CD4-positive, CD25-positive, alpha-beta regulatory T cell (primary cell): ENCODE measurements around the gene TSPAN16. TPM values are rescaled to one million over a fixed set of nuclear protein-coding genes. Genes with fewer than 3 reads are reported as not detected.

Experiments used
- ATAC-seq, 2 donors: fragments of 150-1000 bp; cut with Tn5 transposase; one replicate each; pipeline ENCODE4 v1.10.0; 2021; ENCODE audit warnings: low read depth in 2 of 2, moderate number of reproducible peaks in 2 of 2, moderate library complexity in 1 of 2
- DNase-seq, 3 donors: peaks; one replicate each; pipeline versions ENCODE4 v3.0.0 to v3.0.0-alpha.2; 2012 to 2022; ENCODE audit warnings: mixed read lengths in 1 of 3
- H3K27ac ChIP-seq: one replicate; pipeline ENCODE4 v1.7.0; 2013; ENCODE audit warnings: mild to moderate bottlenecking, low read length; ENCODE audit not compliant: insufficient read depth, poor library complexity, severe bottlenecking
- H3K27me3 ChIP-seq: one replicate; pipeline ENCODE4 v1.7.0; 2013; ENCODE audit warnings: low read length; ENCODE audit not compliant: control insufficient read depth, insufficient read depth
- H3K36me3 ChIP-seq: one replicate; pipeline ENCODE4 v1.7.0; 2013; ENCODE audit warnings: mild to moderate bottlenecking, low read length, moderate library complexity; ENCODE audit not compliant: control insufficient read depth, insufficient read depth
- H3K4me1 ChIP-seq: 2 replicates; pipeline ENCODE4 v1.7.0; 2013; ENCODE audit warnings: mild to moderate bottlenecking, low read length; ENCODE audit not compliant: insufficient read depth, control insufficient read depth, poor library complexity, severe bottlenecking
- H3K4me3 ChIP-seq: one replicate; pipeline ENCODE4 v1.7.0; 2013; ENCODE audit warnings: low read depth, mild to moderate bottlenecking, low read length, moderate library complexity
- H3K9me3 ChIP-seq, 2 experiments: 1 replicate in 1 of 2; 2 replicates in 1 of 2; pipeline ENCODE4 v1.7.0; 2013; ENCODE audit warnings: low read length in 2 of 2, mild to moderate bottlenecking in 1 of 2, moderate library complexity in 1 of 2; ENCODE audit not compliant: control insufficient read depth in 2 of 2
- H3K27ac Mint-ChIP-seq, 3 donors: one replicate each; pipeline ENCODE4 v1.8.0; 2020 to 2022; ENCODE audit warnings: mild to moderate bottlenecking in 3 of 3, mixed read lengths in 3 of 3, moderate library complexity in 2 of 3
- H3K27me3 Mint-ChIP-seq: one replicate; pipeline ENCODE4 v1.8.0; 2022; ENCODE audit warnings: mild to moderate bottlenecking, mixed read lengths
- H3K36me3 Mint-ChIP-seq: one replicate; pipeline ENCODE4 v1.8.0; 2020; ENCODE audit warnings: mixed read lengths
- H3K4me1 Mint-ChIP-seq, 4 donors: one replicate each; pipeline ENCODE4 v1.8.0; 2020 to 2022; ENCODE audit warnings: mixed read lengths in 4 of 4, mild to moderate bottlenecking in 1 of 4
- H3K4me3 Mint-ChIP-seq, 4 donors: one replicate each; pipeline ENCODE4 v1.8.0; 2020 to 2022; ENCODE audit warnings: mild to moderate bottlenecking in 4 of 4, mixed read lengths in 4 of 4, moderate library complexity in 3 of 4
- H3K9me3 Mint-ChIP-seq, 7 donors: one replicate each; pipeline ENCODE4 v1.8.0; 2020 to 2022; ENCODE audit warnings: mixed read lengths in 7 of 7, mild to moderate bottlenecking in 3 of 7, moderate library complexity in 2 of 7
- polyA plus RNA-seq, 4 donors: library from polyadenylated mRNA; unstranded; fragments of 300-500 nt; fragmentation: Illumina TruSeq; gene quantifications; one replicate each; pipeline ENCODE4 v1.2.3, GENCODE V29; 2021
- total RNA-seq: library from RNA; stranded (reverse); gene quantifications from one replicate; pipeline ENCODE4 v1.2.3, GENCODE V29; 2022

TSPAN16 gene
- total RNA-seq: not detected
- not detected for polyA plus RNA-seq

- H3K27ac Mint-ChIP-seq: no peak within 1 kb of the TSS
- DNase-seq (no peak), ATAC-seq (no peak)
- Histone ChIP-seq H3K9me3 (no peaks in the 10 kb centered on the region), H3K27me3 (no peaks in the 10 kb centered on the region), H3K4me3 (no peak within 1 kb of the TSS), H3K36me3 (no peaks in the 10 kb centered on the region), H3K27ac (no peak within 1 kb of the TSS), H3K4me1 (peaks cover 8% of the 10 kb centered on the region)
- no peaks in the 10 kb centered on the region for H3K36me3 Mint-ChIP-seq
- H3K4me3 Mint-ChIP-seq: no peak within 1 kb of the TSS
- H3K27me3 Mint-ChIP-seq: peaks cover 17% of the 10 kb centered on the region
- H3K9me3 Mint-ChIP-seq: no peaks in the 10 kb centered on the region
- peaks cover 0 to 10% (median 4%) of the 10 kb centered on the region in 4 donors for H3K4me1 Mint-ChIP-seq
These were observed at the start of gene TSPAN16 for GRCh38 chr19:11295665-11296245. TSS of gene TSPAN16 (plus strand) at chr19:11296160. CDS start at chr19:11296298, 138 bp downstream.

DNA sequence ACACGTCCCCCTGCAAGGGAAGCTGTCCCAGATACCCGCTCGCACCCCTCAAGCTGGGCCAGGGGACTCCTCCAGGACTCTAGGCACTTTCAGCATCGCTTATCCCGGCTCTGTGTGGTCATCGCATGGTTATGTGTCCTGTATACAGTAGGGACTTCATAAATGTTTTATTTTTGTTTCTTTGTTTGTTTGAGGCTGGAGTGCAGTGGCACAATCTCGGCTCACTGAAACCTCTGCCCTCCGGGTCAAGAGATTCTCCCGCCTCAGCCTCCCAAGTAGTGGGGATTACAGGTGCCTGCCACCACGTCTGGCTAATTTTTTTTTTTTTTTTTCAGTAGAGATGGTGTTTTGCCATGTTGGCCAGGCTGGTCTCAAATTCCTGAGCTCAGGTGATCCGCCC is 49.0 kb upstream of the TSPAN16 start:
- H3K36me3 Mint-ChIP-seq: no peaks in the 10 kb centered on the region
- no peak for ATAC-seq
- H3K4me1 ChIP-seq: no peaks in the 10 kb centered on the region
- no peak overlapping the region for H3K27ac Mint-ChIP-seq
- DNase-seq: no peak
- peaks cover 0 to 2% (median 0%) of the 10 kb centered on the region in 7 donors for H3K9me3 Mint-ChIP-seq
- no peaks in the 10 kb centered on the region for H3K9me3 ChIP-seq
- H3K27ac ChIP-seq: no peak overlapping the region
- no peak overlapping the region for H3K4me3 Mint-ChIP-seq
- no peaks in the 10 kb centered on the region for H3K36me3 ChIP-seq
- H3K4me1 Mint-ChIP-seq: peaks cover 0 to 8% (median 3%) of the 10 kb centered on the region in 4 donors
- H3K27me3 Mint-ChIP-seq: no peaks in the 10 kb centered on the region
- H3K4me3 ChIP-seq: no peak overlapping the region
- H3K27me3 ChIP-seq: no peaks in the 10 kb centered on the region

- Mint-ChIP-seq H3K27ac (no peak overlapping the region), H3K27me3 (no peaks in the 10 kb centered on the region), H3K4me1 (peaks cover 0 to 8% (median 3%) of the 10 kb centered on the region in 4 donors), H3K36me3 (no peaks in the 10 kb centered on the region), H3K4me3 (no peak overlapping the region), H3K9me3 (peaks cover 0 to 2% (median 0%) of the 10 kb centered on the region in 7 donors)
- no peaks in the 10 kb centered on the region for H3K27me3 ChIP-seq
- H3K27ac ChIP-seq: no peak overlapping the region
- no peaks in the 10 kb centered on the region for H3K9me3 ChIP-seq
- H3K4me1 ChIP-seq: no peaks in the 10 kb centered on the region
- no peak for ATAC-seq
- H3K4me3 ChIP-seq: no peak overlapping the region
- H3K36me3 ChIP-seq: no peaks in the 10 kb centered on the region
- DNase-seq: no peak
These were observed 48.6 kb upstream of the TSPAN16 start for GRCh38 chr19:11247391-11247790.

GRCh38 chr19:11247934-11248333 is 48.0 kb upstream of the TSPAN16 start:
- no peaks in the 10 kb centered on the region for H3K27me3 Mint-ChIP-seq
- no peaks in the 10 kb centered on the region for H3K9me3 Mint-ChIP-seq
- H3K9me3 ChIP-seq: no peaks in the 10 kb centered on the region
- H3K4me3 Mint-ChIP-seq: no peak overlapping the region
- no peak overlapping the region for H3K4me3 ChIP-seq
- H3K4me1 ChIP-seq: no peaks in the 10 kb centered on the region
- H3K4me1 Mint-ChIP-seq: peaks cover 0 to 8% (median 3%) of the 10 kb centered on the region in 4 donors
- DNase-seq (no peak), ATAC-seq (no peak)
- H3K36me3 Mint-ChIP-seq: no peaks in the 10 kb centered on the region
- no peaks in the 10 kb centered on the region for H3K27me3 ChIP-seq
- H3K27ac ChIP-seq: no peak overlapping the region
- no peak overlapping the region for H3K27ac Mint-ChIP-seq
- H3K36me3 ChIP-seq: no peaks in the 10 kb centered on the region

DNA sequence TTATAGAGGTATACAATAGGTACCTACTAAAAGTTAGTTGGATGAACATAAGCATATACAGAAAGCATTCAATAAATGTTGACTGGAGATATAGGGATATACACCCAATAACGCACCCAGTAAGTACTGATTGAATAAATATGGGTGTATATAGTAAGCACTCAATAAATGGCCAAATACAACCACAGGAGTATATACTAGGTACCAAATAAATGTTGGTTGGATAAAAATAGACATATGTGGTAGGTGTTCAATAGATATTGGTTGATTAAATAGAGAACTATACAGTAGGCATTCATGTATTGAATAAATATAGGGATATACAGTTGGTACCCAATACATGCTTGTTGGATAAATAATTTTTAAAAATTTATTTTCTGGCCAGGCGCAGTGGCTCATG is 47.1 kb upstream of the TSPAN16 start:
- H3K36me3 ChIP-seq: no peaks in the 10 kb centered on the region
- H3K27ac ChIP-seq: no peak overlapping the region
- ATAC-seq (no peak), DNase-seq (no peak)
- no peaks in the 10 kb centered on the region for H3K27me3 Mint-ChIP-seq
- no peaks in the 10 kb centered on the region for H3K4me1 ChIP-seq
- no peak overlapping the region for H3K4me3 ChIP-seq
- H3K36me3 Mint-ChIP-seq: no peaks in the 10 kb centered on the region
- no peaks in the 10 kb centered on the region for H3K27me3 ChIP-seq
- peaks cover 0 to under 1% (median 0%) of the 10 kb centered on the region in 4 donors for H3K4me1 Mint-ChIP-seq
- H3K27ac Mint-ChIP-seq: no peak overlapping the region
- H3K9me3 ChIP-seq: no peaks in the 10 kb centered on the region
- no peaks in the 10 kb centered on the region for H3K9me3 Mint-ChIP-seq
- no peak overlapping the region for H3K4me3 Mint-ChIP-seq

DNA sequence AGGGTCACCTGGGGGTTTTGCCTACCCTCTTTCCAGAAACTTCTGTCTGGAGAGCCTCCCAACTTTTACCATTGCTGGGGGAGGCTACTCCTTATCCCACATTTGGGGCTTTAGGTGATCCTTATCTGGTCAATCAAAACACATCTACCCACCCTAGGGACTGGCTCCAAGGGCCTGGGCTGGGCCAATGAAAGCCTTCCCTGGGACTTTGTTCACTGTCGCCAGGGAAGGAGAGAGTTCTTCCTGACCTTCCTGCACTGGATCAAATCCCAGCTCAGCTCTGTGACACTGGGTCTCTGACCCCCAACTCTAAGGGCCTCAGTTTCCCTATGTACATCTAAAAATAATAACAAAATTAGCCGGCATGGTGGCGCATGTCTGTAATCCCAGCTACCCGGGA is 44.7 kb upstream of the TSPAN16 start:
- no peaks in the 10 kb centered on the region for H3K27me3 Mint-ChIP-seq
- H3K9me3 ChIP-seq: no peaks in the 10 kb centered on the region
- no peak overlapping the region for H3K4me3 Mint-ChIP-seq
- H3K36me3 ChIP-seq: no peaks in the 10 kb centered on the region
- no peaks in the 10 kb centered on the region for H3K9me3 Mint-ChIP-seq
- no peaks in the 10 kb centered on the region for H3K4me1 ChIP-seq
- ATAC-seq (no peak), DNase-seq (no peak)
- no peaks in the 10 kb centered on the region for H3K4me1 Mint-ChIP-seq
- H3K36me3 Mint-ChIP-seq: no peaks in the 10 kb centered on the region
- no peak overlapping the region for H3K27ac Mint-ChIP-seq
- no peaks in the 10 kb centered on the region for H3K27me3 ChIP-seq
- H3K27ac ChIP-seq: no peak overlapping the region
- H3K4me3 ChIP-seq: no peak overlapping the region

GRCh38 chr19:11251650-11252314 is 44.2 kb upstream of the TSPAN16 start:
- H3K27me3 Mint-ChIP-seq: no peaks in the 10 kb centered on the region
- H3K4me1 Mint-ChIP-seq: no peaks in the 10 kb centered on the region
- Histone ChIP-seq H3K27ac (no peak overlapping the region), H3K27me3 (no peaks in the 10 kb centered on the region), H3K36me3 (no peaks in the 10 kb centered on the region), H3K4me1 (no peaks in the 10 kb centered on the region), H3K4me3 (no peak overlapping the region), H3K9me3 (no peaks in the 10 kb centered on the region)
- DNase-seq (no peak), ATAC-seq (no peak)
- H3K4me3 Mint-ChIP-seq: no peak overlapping the region
- no peaks in the 10 kb centered on the region for H3K36me3 Mint-ChIP-seq
- H3K27ac Mint-ChIP-seq: no peak overlapping the region
- no peaks in the 10 kb centered on the region for H3K9me3 Mint-ChIP-seq
